ENCODE results near the gene NDUFS7.

DNA sequence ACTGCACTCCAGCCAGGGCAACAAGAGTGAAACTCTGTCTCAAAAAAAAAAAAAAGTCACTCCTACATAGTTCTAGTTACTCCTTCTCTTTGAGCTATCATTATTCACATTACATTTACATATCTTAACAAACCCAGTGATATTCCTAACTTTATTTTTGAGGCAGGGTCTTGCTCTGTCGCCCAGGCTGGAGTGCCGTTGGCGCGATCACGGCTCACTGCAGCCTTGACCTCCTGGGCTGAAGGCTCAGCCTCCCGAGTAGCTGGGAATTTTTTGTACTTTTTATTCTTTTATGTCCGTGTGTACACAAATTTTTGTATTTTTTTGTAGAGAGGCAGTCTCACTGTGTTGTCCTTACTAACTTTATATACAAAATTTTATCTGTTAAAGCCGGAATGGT, 53.9 kb downstream of the NDUFS7 start:
- TF ChIP-seq, protein P1, sequence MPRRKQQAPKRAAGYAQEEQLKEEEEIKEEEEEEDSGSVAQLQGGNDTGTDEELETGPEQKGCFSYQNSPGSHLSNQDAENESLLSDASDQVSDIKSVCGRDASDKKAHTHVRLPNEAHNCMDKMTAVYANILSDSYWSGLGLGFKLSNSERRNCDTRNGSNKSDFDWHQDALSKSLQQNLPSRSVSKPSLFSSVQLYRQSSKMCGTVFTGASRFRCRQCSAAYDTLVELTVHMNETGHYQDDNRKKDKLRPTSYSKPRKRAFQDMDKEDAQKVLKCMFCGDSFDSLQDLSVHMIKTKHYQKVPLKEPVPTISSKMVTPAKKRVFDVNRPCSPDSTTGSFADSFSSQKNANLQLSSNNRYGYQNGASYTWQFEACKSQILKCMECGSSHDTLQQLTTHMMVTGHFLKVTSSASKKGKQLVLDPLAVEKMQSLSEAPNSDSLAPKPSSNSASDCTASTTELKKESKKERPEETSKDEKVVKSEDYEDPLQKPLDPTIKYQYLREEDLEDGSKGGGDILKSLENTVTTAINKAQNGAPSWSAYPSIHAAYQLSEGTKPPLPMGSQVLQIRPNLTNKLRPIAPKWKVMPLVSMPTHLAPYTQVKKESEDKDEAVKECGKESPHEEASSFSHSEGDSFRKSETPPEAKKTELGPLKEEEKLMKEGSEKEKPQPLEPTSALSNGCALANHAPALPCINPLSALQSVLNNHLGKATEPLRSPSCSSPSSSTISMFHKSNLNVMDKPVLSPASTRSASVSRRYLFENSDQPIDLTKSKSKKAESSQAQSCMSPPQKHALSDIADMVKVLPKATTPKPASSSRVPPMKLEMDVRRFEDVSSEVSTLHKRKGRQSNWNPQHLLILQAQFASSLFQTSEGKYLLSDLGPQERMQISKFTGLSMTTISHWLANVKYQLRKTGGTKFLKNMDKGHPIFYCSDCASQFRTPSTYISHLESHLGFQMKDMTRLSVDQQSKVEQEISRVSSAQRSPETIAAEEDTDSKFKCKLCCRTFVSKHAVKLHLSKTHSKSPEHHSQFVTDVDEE (CRISPR knock-in tag; IDR thresholded peaks at IDR 0.05) = no peak
- TF ChIP-seq, protein P2, sequence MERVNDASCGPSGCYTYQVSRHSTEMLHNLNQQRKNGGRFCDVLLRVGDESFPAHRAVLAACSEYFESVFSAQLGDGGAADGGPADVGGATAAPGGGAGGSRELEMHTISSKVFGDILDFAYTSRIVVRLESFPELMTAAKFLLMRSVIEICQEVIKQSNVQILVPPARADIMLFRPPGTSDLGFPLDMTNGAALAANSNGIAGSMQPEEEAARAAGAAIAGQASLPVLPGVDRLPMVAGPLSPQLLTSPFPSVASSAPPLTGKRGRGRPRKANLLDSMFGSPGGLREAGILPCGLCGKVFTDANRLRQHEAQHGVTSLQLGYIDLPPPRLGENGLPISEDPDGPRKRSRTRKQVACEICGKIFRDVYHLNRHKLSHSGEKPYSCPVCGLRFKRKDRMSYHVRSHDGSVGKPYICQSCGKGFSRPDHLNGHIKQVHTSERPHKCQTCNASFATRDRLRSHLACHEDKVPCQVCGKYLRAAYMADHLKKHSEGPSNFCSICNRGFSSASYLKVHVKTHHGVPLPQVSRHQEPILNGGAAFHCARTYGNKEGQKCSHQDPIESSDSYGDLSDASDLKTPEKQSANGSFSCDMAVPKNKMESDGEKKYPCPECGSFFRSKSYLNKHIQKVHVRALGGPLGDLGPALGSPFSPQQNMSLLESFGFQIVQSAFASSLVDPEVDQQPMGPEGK (CRISPR knock-in tag; IDR thresholded peaks at IDR 0.05; ENCODE audit: borderline replicate concordance) = no peak
- no peak for TF ChIP-seq CSDC2 (CRISPR knock-in tag; IDR thresholded peaks at IDR 0.05)
- TF ChIP-seq BACH2 (CRISPR knock-in tag; IDR thresholded peaks at IDR 0.05; ENCODE audit: borderline replicate concordance) = no peak
- TF ChIP-seq, protein P3, sequence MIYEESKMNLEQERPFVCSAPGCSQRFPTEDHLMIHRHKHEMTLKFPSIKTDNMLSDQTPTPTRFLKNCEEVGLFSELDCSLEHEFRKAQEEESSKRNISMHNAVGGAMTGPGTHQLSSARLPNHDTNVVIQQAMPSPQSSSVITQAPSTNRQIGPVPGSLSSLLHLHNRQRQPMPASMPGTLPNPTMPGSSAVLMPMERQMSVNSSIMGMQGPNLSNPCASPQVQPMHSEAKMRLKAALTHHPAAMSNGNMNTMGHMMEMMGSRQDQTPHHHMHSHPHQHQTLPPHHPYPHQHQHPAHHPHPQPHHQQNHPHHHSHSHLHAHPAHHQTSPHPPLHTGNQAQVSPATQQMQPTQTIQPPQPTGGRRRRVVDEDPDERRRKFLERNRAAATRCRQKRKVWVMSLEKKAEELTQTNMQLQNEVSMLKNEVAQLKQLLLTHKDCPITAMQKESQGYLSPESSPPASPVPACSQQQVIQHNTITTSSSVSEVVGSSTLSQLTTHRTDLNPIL (CRISPR knock-in tag; IDR thresholded peaks at IDR 0.05; ENCODE audit: low read depth) = no peak
- no peak for TF ChIP-seq TOX (CRISPR knock-in tag; IDR thresholded peaks at IDR 0.05; ENCODE audit: borderline replicate concordance)
- no peak for TF ChIP-seq SNAI2 (CRISPR knock-in tag; IDR thresholded peaks at IDR 0.05)
